GM12878 (cell line): Measurements from ENCODE around the gene AGER. TPM values are rescaled to one million over a fixed set of nuclear protein-coding genes. Genes with fewer than 3 reads are reported as not detected.

ENCODE experiments used
- ATAC-seq: fragments of 200-7000 bp; cut with Tn5 transposase; 3 replicates; pipeline ENCODE4 v1.9.1; 2020; ENCODE audit warnings: mild to moderate bottlenecking, moderate library complexity
- BruUV-seq: library from RNA; stranded (reverse); fragments of 400-500 nt; replicated peaks from 2 replicates; lab custom pipeline; 2021; lab: Mats Ljungman, UMichigan
- CTCF ChIA-PET: fragments of 300-600 bp; sonication (Branson Sonifier 250); formaldehyde crosslinking; extraction: SDS; loops from one replicate; lab custom pipeline; 2021; ENCODE audit warnings: inconsistent platforms; lab: Yijun Ruan, JAX
- POLR2A ChIA-PET: fragments of 350-600 bp; formaldehyde crosslinking; extraction: SDS; loops from one replicate; lab custom pipeline; 2021; ENCODE audit warnings: inconsistent platforms; lab: Charles Lee
- RAD21 ChIA-PET: fragments of 300-600 bp; sonication (Branson Sonifier 250); formaldehyde crosslinking; loops from one replicate; lab custom pipeline; 2023; ENCODE audit warnings: antibody characterized with exemption; ENCODE audit not compliant: unreplicated experiment; lab: Charles Lee
- SMC1A ChIA-PET: fragments of 300-600 bp; sonication (Branson Sonifier 250); formaldehyde crosslinking; loops from one replicate; lab custom pipeline; 2023; ENCODE audit not compliant: unreplicated experiment, uncharacterized antibody; lab: Charles Lee
- DNase-seq: peaks from one replicate; pipeline ENCODE4 v3.0.0-alpha.2; 2011; ENCODE audit warnings: low read depth, low spot score
- FAIRE-seq: peaks from 3 replicates; lab custom pipeline; 2011; peaks lifted over from hg19 to GRCh38; lab: Jason Lieb, UNC
- H2AFZ ChIP-seq: 2 replicates; pipeline ENCODE4 v1.6.0; 2011; ENCODE audit warnings: low read depth, low read length, control low read depth; ENCODE audit not compliant: control insufficient read depth
- H3K27ac ChIP-seq: 2 replicates; pipeline ENCODE4 v1.5.1; 2011; ENCODE audit warnings: control low read depth; ENCODE audit not compliant: control insufficient read depth, insufficient read depth
- H3K27me3 ChIP-seq, 2 experiments: replicated peaks in 1 of 2; 2 replicates each; pipeline versions ENCODE4 v1.6.0 to v1.6.1; 2011; ENCODE audit warnings: low read length in 1 of 2; ENCODE audit not compliant: control insufficient read depth in 2 of 2, insufficient read depth in 2 of 2
- H3K36me3 ChIP-seq, 2 experiments: 2 replicates each; pipeline ENCODE4 v1.5.1; 2011; ENCODE audit warnings: low read length in 1 of 2; ENCODE audit not compliant: control insufficient read depth in 2 of 2, insufficient read depth in 2 of 2
- H3K4me1 ChIP-seq: 2 replicates; pipeline ENCODE4 v1.6.1; 2011; ENCODE audit warnings: mild to moderate bottlenecking, low read length, moderate library complexity, mixed read lengths; ENCODE audit not compliant: control insufficient read depth, insufficient read depth
- H3K4me2 ChIP-seq: 2 replicates; pipeline ENCODE4 v1.6.0; 2011; ENCODE audit warnings: control low read depth; ENCODE audit not compliant: control insufficient read depth, insufficient read depth
- H3K4me3 ChIP-seq: fragments of 200-600 bp; sonication (generic); 2 replicates; pipeline ENCODE4 v1.5.1; 2016
- H3K79me2 ChIP-seq: 2 replicates; pipeline ENCODE4 v1.6.0; 2011; ENCODE audit warnings: low read length; ENCODE audit not compliant: control insufficient read depth, insufficient read depth
- H3K9ac ChIP-seq: 2 replicates; pipeline ENCODE4 v1.8.0; 2011; ENCODE audit warnings: low read length, control low read depth, mixed read lengths; ENCODE audit not compliant: control insufficient read depth, insufficient read depth
- H3K9me3 ChIP-seq: replicated peaks from 3 replicates; pipeline ENCODE4 v1.5.1; 2011; ENCODE audit warnings: mild to moderate bottlenecking, low read length; ENCODE audit not compliant: control insufficient read depth, insufficient read depth
- H4K20me1 ChIP-seq: 2 replicates; pipeline ENCODE4 v1.6.0; 2011; ENCODE audit not compliant: control insufficient read depth, insufficient read depth
- ESRRA ChIP-seq: IDR thresholded peaks from 2 replicates; pipeline ENCODE4 v1.6.1; 2012; ENCODE audit warnings: mild to moderate bottlenecking, low read length, improper control_type of control experiment
- MEF2B ChIP-seq: fragments of 450-650 bp; IDR thresholded peaks from 2 replicates; pipeline ENCODE4 v1.6.1; 2018; ENCODE audit warnings: mild to moderate bottlenecking, moderate library complexity; ENCODE audit not compliant: partially characterized antibody, poor library complexity, severe bottlenecking
- POU2F2 ChIP-seq: IDR thresholded peaks from 3 replicates; pipeline ENCODE4 v1.6.1; 2011; ENCODE audit warnings: low read depth, mild to moderate bottlenecking, low read length, borderline replicate concordance
- SREBF1 ChIP-seq: IDR thresholded peaks from 2 replicates; pipeline ENCODE4 v1.6.1; 2012; ENCODE audit warnings: mild to moderate bottlenecking, low read length
- SUPT20H ChIP-seq: IDR thresholded peaks from 2 replicates; pipeline ENCODE4 v1.6.1; 2011; ENCODE audit warnings: low read depth, mild to moderate bottlenecking, low read length, moderate library complexity, borderline replicate concordance; ENCODE audit not compliant: control insufficient read depth
- ZNF274 ChIP-seq: IDR thresholded peaks from one replicate; pipeline ENCODE4 v1.8.0; 2011; ENCODE audit not compliant: insufficient read length, insufficient read depth
- WGBS: methylation state at CpG from one replicate; pipeline ENCODE4 v1.1.6; 2016; ENCODE audit warnings: low lambda C conversion rate; ENCODE audit not compliant: insufficient replicate concordance, insufficient coverage; ENCODE audit errors: missing lambda C conversion rate; 5-methylcytosine and 5-hydroxymethylcytosine counted together
- in situ Hi-C: fragments of 300-500 bp; cut with MboI; formaldehyde crosslinking; loops from 9 replicates; pipeline ENCODE4 v1.14.3; 2018; ENCODE audit warnings: mixed read lengths
- intact Hi-C: fragments of 100-400 bp; cut with micrococcal nuclease; formaldehyde crosslinking; loops from one replicate; pipeline ENCODE4 v1.14.2; 2022; ENCODE audit not compliant: unreplicated experiment
- polyA plus RNA-seq, 11 experiments: library from polyadenylated mRNA; depleted of rRNA in 4 of 11; unstranded in 6 of 11; stranded (reverse) in 5 of 11; fragments of >200 nt; fragmentation: Nextera tagmentation in 4 of 11; fragmentation: Illumina TruSeq in 1 of 11; extraction: Ambion mirVana in 4 of 11; extraction: Trizol in 1 of 11; gene quantifications; 1 replicate in 1 of 11; 2 replicates in 10 of 11; pipeline versions ENCODE4 v1.2.1 to v1.2.3, GENCODE V29; 2011 to 2016; ENCODE audit warnings: inconsistent platforms in 2 of 11, missing spikeins in 2 of 11, low read depth in 1 of 11
- total RNA-seq, 4 experiments: library from RNA; depleted of rRNA in 3 of 4; stranded (reverse); fragments of >200 nt in 3 of 4; fragmentation: Illumina TruSeq in 1 of 4; extraction: Trizol in 1 of 4; gene quantifications; 2 replicates each; pipeline versions ENCODE4 v1.2.1 to v1.2.3, GENCODE V29; 2013 to 2021

AGER gene
- total and polyA plus RNA-seq, 10 of the 15 experiments (the other 5 are each of a cell fraction or from before 2014, with no cell fraction given), result 1.1 to 18.2 (median 3.9) TPM

DNA sequence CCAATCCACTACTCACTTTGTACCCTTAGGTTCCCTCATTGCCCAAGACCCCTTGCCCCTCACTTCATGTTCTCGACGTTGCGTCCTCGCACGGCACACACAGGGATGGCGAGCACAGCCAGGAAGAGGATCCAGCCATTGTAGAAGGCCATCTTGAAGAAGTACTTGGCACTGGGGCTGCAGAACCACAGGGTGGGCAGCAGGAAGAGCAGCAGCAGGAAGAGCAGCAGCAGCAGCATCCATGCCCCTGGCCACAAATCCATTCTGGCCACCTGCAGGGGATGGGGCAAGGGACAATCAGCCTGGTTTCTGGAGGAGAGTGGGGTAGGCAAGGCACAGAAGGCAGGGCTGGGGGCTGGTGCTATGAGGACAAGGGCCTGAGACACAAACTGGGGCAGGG, 12.8 kb downstream of the AGER start:
- Histone ChIP-seq H3K79me2 (peaks cover 12% of the 10 kb centered on the region), H3K9me3 (no peaks in the 10 kb centered on the region), H3K4me1 (peaks cover 7% of the 10 kb centered on the region; the same call in 1 of the 2 replicates), H3K27me3 (no peaks in the 10 kb centered on the region), H3K4me3 (no peak overlapping the region), H4K20me1 (no peaks in the 10 kb centered on the region), H2AFZ (no peak overlapping the region), H3K27ac (no peak overlapping the region), H3K36me3 (peaks cover 0 to 3% of the 10 kb centered on the region in 2 experiments; a peak in 1 of 4 replicates), H3K4me2 (no peak overlapping the region), H3K9ac (no peak overlapping the region)
- intact Hi-C loops (no loop called here), in situ Hi-C loops (no loop called here)
- RAD21 ChIA-PET, result no interaction called here
- SMC1A ChIA-PET, result no interaction called here
- CTCF ChIA-PET, result interaction anchor here (1.4 kb wide), 1 partner anchor 24 kb away, joined by 5 read pairs; no protein-coding TSS in a partner anchor
- no peak for ATAC-seq
- no TSS peak for BruUV-seq
- no peak for DNase-seq
- TF ChIP-seq SUPT20H, result no peak
- 99% methylated on average over 6 of the region's 6 CpGs for WGBS
- POLR2A ChIA-PET, result no interaction called here
- no peak for FAIRE-seq

DNA sequence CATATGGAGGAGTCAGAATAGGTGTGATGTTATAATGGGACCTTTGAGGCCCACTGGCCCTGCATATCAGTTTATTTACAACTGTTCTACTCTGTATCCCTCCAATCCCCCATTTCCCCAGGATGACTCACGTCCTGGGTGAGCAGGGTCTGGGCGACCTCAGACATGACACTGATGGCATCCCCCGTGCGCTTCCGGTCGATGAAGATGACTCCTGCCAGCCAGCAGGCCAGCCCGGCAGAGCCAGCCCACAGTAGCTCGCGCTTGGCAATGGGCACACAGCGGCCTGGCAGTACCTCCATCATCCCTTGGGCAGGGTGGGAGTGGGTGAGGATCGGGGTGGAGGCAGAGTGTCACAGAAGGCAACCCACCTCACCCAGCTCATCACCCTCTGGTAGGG, 13.8 kb downstream of the AGER start:
- Histone ChIP-seq H2AFZ (no peak overlapping the region), H3K27me3 (no peaks in the 10 kb centered on the region), H3K4me1 (peaks cover 7% of the 10 kb centered on the region; the same call in 1 of the 2 replicates), H3K9me3 (no peaks in the 10 kb centered on the region), H3K36me3 (peaks cover 0 to 3% of the 10 kb centered on the region in 2 experiments; a peak in 1 of 4 replicates), H3K79me2 (peaks cover 6% of the 10 kb centered on the region), H3K4me3 (no peak overlapping the region), H3K4me2 (no peak overlapping the region), H4K20me1 (no peaks in the 10 kb centered on the region), H3K27ac (no peak overlapping the region), H3K9ac (no peak overlapping the region)
- no peak for DNase-seq
- SMC1A ChIA-PET, result no interaction called here
- POLR2A ChIA-PET, result no interaction called here
- RAD21 ChIA-PET, result interaction anchor here (0.6 kb wide), 1 partner anchor 66 kb away, joined by 3 read pairs; no protein-coding TSS in a partner anchor
- intact Hi-C loops (no loop called here), in situ Hi-C loops (no loop called here)
- TF ChIP-seq ESRRA (no peak), SREBF1 (no peak), ZNF274 (no peak), MEF2B (no peak), POU2F2 (no peak)
- WGBS, result 82% methylated on average over 11 of the region's 11 CpGs
- FAIRE-seq, result no peak
- ATAC-seq, result no peak
- BruUV-seq, result no TSS peak
- CTCF ChIA-PET, result interaction anchor here (1.6 kb wide), 1 partner anchor 12 kb away, joined by 4 read pairs; no protein-coding TSS in a partner anchor
